Measurements from ENCODE around the gene ARHGEF7.

Gene ARHGEF7

DNA sequence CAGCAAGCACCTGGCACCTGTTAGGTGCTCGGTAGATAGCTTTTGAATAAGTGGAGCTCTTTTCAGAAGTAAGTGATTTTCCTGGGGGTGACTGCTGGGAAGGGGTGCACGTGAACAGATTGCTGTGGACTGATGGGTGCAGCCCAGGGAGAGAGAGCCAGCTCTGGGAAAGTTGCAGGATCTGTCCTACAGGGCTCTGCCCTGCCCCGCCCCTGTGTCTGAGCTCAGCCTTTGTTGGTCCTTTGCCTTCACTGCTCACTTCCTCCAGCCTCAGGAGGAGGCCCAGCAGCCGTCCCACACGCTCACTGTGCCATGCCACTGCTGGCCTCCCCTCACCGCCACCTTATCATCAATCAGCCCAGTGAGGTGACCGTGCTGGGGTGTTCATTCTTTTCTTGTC lies 171.6 kb downstream of the ARHGEF7 start:
- Mint-ChIP-seq H3K27me3 (ENCODE audit: low read depth) (no peaks in the 10 kb centered on the region), H3K27ac (no peak overlapping the region), H3K4me1 (ENCODE audit: low read depth) (no peaks in the 10 kb centered on the region), H3K36me3 (ENCODE audit: low read depth) (peaks cover 27% of the 10 kb centered on the region), H3K9me3 (no peaks in the 10 kb centered on the region), H3K4me3 (no peak overlapping the region)

DNA sequence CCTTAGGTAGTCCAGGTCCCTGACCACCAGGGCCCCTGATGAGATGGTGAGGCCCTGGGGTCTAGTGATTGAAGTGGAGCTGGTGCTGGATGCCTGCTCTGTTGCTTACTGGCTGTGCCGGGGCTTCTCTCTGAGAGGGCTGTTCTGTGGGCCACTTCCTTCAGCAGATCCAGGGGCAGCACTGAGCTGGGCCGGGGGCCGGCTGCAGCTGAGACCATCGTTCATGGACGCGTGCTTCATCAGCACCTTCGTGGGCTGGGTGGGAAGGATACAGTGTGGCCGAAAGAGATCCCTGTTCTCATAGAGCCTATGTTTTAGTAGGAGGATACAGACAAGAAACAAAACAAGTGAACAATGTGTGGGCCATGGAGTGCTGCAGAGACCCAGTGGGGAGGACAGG lies 172.1 kb downstream of the ARHGEF7 start:
- H3K36me3 Mint-ChIP-seq (ENCODE audit: low read depth), result peaks cover 31% of the 10 kb centered on the region
- no peak overlapping the region for H3K4me3 Mint-ChIP-seq
- no peaks in the 10 kb centered on the region for H3K9me3 Mint-ChIP-seq
- H3K27me3 Mint-ChIP-seq (ENCODE audit: low read depth), result no peaks in the 10 kb centered on the region
- H3K4me1 Mint-ChIP-seq (ENCODE audit: low read depth), result no peaks in the 10 kb centered on the region
- H3K27ac Mint-ChIP-seq, result no peak overlapping the region

GRCh38 chr13:111288276-111288675 lies 173.2 kb downstream of the ARHGEF7 start:
- Mint-ChIP-seq H3K27ac (no peak overlapping the region), H3K4me1 (ENCODE audit: low read depth) (no peaks in the 10 kb centered on the region), H3K9me3 (no peaks in the 10 kb centered on the region), H3K36me3 (ENCODE audit: low read depth) (peaks cover 33% of the 10 kb centered on the region), H3K4me3 (no peak overlapping the region), H3K27me3 (ENCODE audit: low read depth) (no peaks in the 10 kb centered on the region)

- Mint-ChIP-seq H3K4me3 (no peak overlapping the region), H3K27me3 (ENCODE audit: low read depth) (no peaks in the 10 kb centered on the region), H3K36me3 (ENCODE audit: low read depth) (peaks cover 31% of the 10 kb centered on the region), H3K9me3 (no peaks in the 10 kb centered on the region), H3K27ac (no peak overlapping the region), H3K4me1 (ENCODE audit: low read depth) (no peaks in the 10 kb centered on the region)
These were observed 174.1 kb downstream of the ARHGEF7 start for GRCh38 chr13:111289251-111289650.

DNA sequence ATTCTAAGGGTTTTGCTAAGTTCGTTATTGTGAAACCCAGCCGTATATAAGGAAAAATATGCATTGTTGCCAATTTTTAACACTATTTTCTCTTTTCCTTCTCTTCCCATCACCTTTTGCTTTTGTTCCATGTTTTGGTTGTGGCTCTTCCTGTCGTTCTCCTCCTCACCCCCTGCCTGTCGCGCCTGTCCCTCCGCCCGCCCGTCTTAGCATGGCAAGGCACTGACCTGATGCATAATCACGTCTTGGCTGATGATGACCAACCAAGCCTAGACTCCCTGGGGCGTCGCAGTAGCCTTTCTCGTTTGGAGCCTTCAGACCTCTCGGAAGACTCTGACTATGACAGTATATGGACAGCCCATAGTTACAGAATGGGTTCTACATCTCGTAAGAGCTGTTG lies 176.8 kb downstream of the ARHGEF7 start:
- H3K27me3 Mint-ChIP-seq (ENCODE audit: low read depth), result no peaks in the 10 kb centered on the region
- H3K27ac Mint-ChIP-seq, result no peak overlapping the region
- H3K4me3 Mint-ChIP-seq, result no peak overlapping the region
- peaks cover under 1% of the 10 kb centered on the region for H3K4me1 Mint-ChIP-seq (ENCODE audit: low read depth)
- H3K9me3 Mint-ChIP-seq, result no peaks in the 10 kb centered on the region
- peaks cover 26% of the 10 kb centered on the region for H3K36me3 Mint-ChIP-seq (ENCODE audit: low read depth)

DNA sequence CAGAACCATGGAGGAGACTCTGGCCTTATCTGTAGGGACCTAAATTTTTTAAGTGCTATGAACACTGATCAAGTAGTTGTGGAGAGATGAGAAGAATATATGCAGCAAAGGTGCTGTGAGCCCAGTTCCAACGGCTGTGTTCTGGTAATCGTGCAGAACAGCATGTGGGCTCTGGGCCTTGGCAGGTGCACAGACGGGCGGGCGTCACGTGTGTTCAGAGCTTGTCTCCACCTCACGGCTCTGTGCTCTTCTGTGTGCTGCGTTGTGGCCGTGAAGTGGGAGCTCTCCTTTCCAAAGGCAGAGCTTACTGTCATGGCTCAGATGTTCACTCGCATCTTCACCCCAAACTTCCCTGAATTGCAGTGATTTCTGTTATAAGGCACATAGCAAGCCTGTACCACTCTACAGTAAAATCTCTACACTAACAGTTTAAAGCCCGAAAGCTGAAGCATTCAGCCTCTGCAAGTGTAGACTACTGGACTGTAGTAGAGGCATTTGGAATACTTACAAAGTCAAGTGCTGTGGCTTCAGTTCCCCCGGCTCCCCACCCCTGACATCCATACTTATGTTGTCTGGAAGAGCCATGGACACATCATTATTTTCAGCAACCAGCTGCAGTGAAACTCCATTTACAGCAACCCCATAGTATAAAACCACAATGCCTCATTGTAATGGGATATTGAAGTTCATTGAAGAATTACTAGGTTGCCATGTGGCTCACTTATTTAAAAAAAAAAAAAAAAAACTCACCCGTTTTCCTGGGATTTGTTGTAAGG lies 177.8 kb downstream of the ARHGEF7 start:
- Mint-ChIP-seq H3K27ac (no peak overlapping the region), H3K36me3 (ENCODE audit: low read depth) (peaks cover 26% of the 10 kb centered on the region), H3K4me3 (no peak overlapping the region), H3K27me3 (ENCODE audit: low read depth) (no peaks in the 10 kb centered on the region), H3K9me3 (no peaks in the 10 kb centered on the region), H3K4me1 (ENCODE audit: low read depth) (peaks cover 1% of the 10 kb centered on the region)

- H3K4me3 Mint-ChIP-seq, result no peak overlapping the region
- peaks cover 17% of the 10 kb centered on the region for H3K36me3 Mint-ChIP-seq (ENCODE audit: low read depth)
- no peaks in the 10 kb centered on the region for H3K27me3 Mint-ChIP-seq (ENCODE audit: low read depth)
These were observed 180.8 kb downstream of the ARHGEF7 start for GRCh38 chr13:111295886-111296285.

GRCh38 chr13:111296417-111296816 lies 181.3 kb downstream of the ARHGEF7 start:
- Mint-ChIP-seq H3K27ac (no peak overlapping the region), H3K27me3 (ENCODE audit: low read depth) (no peaks in the 10 kb centered on the region), H3K9me3 (no peaks in the 10 kb centered on the region), H3K4me3 (no peak overlapping the region), H3K4me1 (ENCODE audit: low read depth) (peaks cover 1% of the 10 kb centered on the region), H3K36me3 (ENCODE audit: low read depth) (peaks cover 17% of the 10 kb centered on the region)

More at GRCh38 chr13:111295886-111296285, 180.8 kb downstream of the ARHGEF7 start:
- H3K4me1 Mint-ChIP-seq (ENCODE audit: low read depth), result peaks cover 1% of the 10 kb centered on the region
- H3K9me3 Mint-ChIP-seq, result no peaks in the 10 kb centered on the region
- no peak overlapping the region for H3K27ac Mint-ChIP-seq

DNA sequence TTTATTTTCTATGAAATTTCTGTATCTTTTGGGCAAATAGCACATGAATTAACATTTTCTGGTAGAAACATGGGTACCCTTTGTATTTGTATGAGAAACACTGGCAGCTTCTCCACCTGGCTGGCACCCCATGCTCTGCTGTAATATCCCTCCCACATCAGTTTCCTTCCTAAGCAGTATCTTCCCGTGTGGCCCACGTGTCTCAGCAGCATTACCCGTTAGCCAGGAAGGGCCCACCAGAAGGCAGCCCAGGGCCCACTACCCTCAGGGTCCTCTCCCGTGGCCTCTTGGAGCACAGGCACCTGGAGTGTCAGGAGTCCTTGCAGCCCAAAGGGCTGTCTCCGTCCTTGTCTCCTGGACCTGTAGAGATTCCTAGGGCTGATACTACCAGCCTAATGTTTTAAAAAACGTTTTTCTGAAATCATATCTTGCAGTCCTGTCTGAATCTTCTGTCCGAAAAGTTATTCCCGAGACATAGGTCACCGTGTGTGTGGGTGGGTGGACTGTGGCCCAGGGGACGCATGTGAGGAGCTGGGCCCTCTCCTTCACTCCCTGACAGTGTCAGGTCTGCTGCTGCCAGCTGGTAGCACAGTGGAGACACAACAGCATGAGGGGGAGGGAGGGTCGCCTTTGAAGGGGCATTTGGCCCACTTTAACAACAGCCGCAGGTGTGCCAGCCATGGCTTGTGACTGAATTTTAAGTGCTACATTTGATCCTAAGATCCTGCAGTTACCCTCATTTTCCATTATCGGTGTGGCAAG lies 183.3 kb downstream of the ARHGEF7 start:
- no peaks in the 10 kb centered on the region for H3K9me3 Mint-ChIP-seq
- H3K4me3 Mint-ChIP-seq, result no peak overlapping the region
- no peak overlapping the region for H3K27ac Mint-ChIP-seq
- no peaks in the 10 kb centered on the region for H3K27me3 Mint-ChIP-seq (ENCODE audit: low read depth)
- H3K36me3 Mint-ChIP-seq (ENCODE audit: low read depth), result peaks cover 22% of the 10 kb centered on the region
- peaks cover 1% of the 10 kb centered on the region for H3K4me1 Mint-ChIP-seq (ENCODE audit: low read depth)

GRCh38 chr13:111302045-111302726 lies 187.1 kb downstream of the ARHGEF7 start:
- H3K4me3 Mint-ChIP-seq, result no peak overlapping the region
- peaks cover 9% of the 10 kb centered on the region for H3K9me3 Mint-ChIP-seq
- no peaks in the 10 kb centered on the region for H3K27me3 Mint-ChIP-seq (ENCODE audit: low read depth)
- peaks cover 13% of the 10 kb centered on the region for H3K4me1 Mint-ChIP-seq (ENCODE audit: low read depth)
- H3K36me3 Mint-ChIP-seq (ENCODE audit: low read depth), result peaks cover 48% of the 10 kb centered on the region
- H3K27ac Mint-ChIP-seq, result no peak overlapping the region

DNA sequence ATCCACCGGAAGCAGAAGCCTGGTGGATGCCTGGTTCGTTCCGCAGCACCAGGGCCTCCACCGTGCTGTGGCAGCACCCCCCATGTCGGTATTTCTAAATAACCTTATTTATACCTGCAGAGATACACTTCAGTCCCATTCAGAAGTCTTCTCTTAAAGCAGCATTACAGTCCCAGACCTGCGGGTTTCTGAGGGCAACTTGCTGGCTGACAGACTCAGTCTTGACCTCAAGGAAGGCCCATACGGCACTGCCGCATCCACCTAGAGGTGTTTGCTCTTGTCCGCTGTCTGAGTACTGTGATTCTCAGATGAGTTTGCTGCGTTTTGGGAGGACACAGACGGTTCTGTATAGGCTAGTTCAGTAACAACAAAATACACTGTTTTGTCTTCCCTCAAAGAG lies 188.4 kb downstream of the ARHGEF7 start:
- Mint-ChIP-seq H3K27me3 (ENCODE audit: low read depth) (no peaks in the 10 kb centered on the region), H3K27ac (no peak overlapping the region), H3K9me3 (peaks cover 10% of the 10 kb centered on the region), H3K36me3 (ENCODE audit: low read depth) (peaks cover 54% of the 10 kb centered on the region), H3K4me3 (no peak overlapping the region), H3K4me1 (ENCODE audit: low read depth) (peaks cover 13% of the 10 kb centered on the region)

- peaks cover 58% of the 10 kb centered on the region for H3K36me3 Mint-ChIP-seq (ENCODE audit: low read depth)
- H3K27ac Mint-ChIP-seq, result peak overlapping the region; percentile 85
- peaks cover 13% of the 10 kb centered on the region for H3K9me3 Mint-ChIP-seq
- H3K27me3 Mint-ChIP-seq (ENCODE audit: low read depth), result no peaks in the 10 kb centered on the region
- H3K4me3 Mint-ChIP-seq, result no peak overlapping the region
- H3K4me1 Mint-ChIP-seq (ENCODE audit: low read depth), result peaks cover 13% of the 10 kb centered on the region
These were observed 189.0 kb downstream of the ARHGEF7 start for GRCh38 chr13:111304041-111304544.

- Mint-ChIP-seq H3K27me3 (ENCODE audit: low read depth) (no peaks in the 10 kb centered on the region), H3K27ac (peak overlapping the region; percentile 85), H3K36me3 (ENCODE audit: low read depth) (peaks cover 61% of the 10 kb centered on the region), H3K4me3 (no peak overlapping the region), H3K4me1 (ENCODE audit: low read depth) (peaks cover 13% of the 10 kb centered on the region), H3K9me3 (peaks cover 17% of the 10 kb centered on the region)
These were observed 189.6 kb downstream of the ARHGEF7 start for GRCh38 chr13:111304603-111305289.

DNA sequence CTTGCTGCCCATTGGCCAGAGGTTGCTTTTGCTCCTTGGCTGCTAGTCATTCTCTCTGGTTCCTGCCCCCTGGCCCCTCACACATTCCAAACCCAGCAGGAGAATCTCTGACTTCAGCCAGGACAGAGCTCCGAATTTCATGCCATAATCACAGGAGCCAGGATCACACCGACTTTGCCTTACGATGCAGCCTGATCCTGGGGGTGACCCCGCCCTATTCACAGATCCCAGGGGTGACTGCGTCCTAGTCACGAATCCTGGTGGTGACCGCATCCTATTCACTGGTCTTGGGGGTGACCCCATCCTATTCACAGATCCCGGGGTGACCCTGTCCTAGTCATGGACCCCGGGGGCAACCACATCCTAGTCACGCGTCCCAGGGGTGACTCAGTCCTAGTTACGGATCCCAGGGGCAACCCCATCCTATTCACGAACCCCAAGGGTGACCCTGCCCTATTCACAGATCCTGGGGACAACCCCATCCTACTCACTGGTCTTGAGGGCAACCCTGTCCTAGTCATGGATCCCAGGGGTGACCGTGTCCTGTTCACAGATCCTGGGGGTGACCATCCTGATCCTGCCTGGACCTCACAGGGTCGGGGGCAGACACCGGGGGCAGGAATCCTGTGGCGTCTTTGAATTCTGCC lies 198.0 kb downstream of the ARHGEF7 start:
- H3K36me3 Mint-ChIP-seq (ENCODE audit: low read depth), result peaks cover 34% of the 10 kb centered on the region
- H3K27ac Mint-ChIP-seq, result no peak overlapping the region
- no peaks in the 10 kb centered on the region for H3K27me3 Mint-ChIP-seq (ENCODE audit: low read depth)
- no peak overlapping the region for H3K4me3 Mint-ChIP-seq
- no peaks in the 10 kb centered on the region for H3K4me1 Mint-ChIP-seq (ENCODE audit: low read depth)
- peaks cover 25% of the 10 kb centered on the region for H3K9me3 Mint-ChIP-seq
